Testis (tissue), 2 donors: ENCODE results near the gene MTOR.

Experiments used
- CTCF ChIP-seq, 3 experiments: fragments of 450-650 bp in 2 of 3; fragments of 200-600 bp in 1 of 3; sonication (generic) in 1 of 3; IDR thresholded peaks; one replicate each; pipeline ENCODE4 v1.5.1; 2016 to 2019; ENCODE audit warnings: antibody characterized with exemption in 3 of 3, mild to moderate bottlenecking in 2 of 3, moderate library complexity in 1 of 3
- POLR2A ChIP-seq: fragments of 450-650 bp; IDR thresholded peaks from one replicate; pipeline ENCODE4 v1.6.1; 2017; ENCODE audit warnings: antibody characterized with exemption, mild to moderate bottlenecking, moderate library complexity

DNA sequence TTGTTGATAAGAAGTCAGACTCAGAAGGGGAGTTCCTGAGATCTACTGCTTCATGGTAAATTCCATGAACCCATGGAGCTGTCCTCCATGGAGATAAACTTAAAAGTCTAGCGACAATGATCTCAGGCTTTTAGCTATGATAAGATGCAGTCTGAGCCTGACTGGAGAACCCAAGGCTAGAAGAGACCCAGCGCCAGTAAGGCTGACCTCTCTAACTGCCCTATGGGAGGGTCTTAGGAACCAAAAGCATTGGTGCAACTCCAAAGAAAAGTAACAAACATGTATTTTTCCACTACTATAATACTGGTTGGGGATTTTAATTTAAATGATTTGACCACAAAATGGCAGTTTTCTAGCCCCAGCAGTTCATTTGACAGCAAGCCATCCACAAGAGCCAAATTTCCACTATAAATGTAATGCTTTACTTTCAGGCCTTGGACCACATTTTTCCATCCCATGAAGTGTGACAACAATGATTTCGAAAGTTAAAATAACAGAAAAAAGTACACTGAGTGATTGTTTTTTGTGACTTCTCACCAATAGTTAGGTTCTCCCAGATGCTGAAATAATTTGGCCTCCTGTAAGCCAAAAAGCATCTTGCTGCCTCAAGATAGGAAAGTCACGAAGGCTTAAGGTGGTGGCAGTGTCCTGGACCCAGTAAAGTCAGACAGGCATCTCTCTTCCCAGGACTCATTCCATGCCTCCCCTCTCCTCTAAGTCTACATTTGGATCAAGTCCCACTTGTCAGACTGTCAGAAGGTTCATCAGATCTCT, 119.5 kb downstream of the MTOR start:
- TF ChIP-seq CTCF (IDR thresholded peaks at IDR 0.05) (no peak), POLR2A (no peak)
